GM18508 (cell line): Measurements from ENCODE around the gene IL1RN.

Source experiments
- ATAC-seq: cut with Tn5 transposase; IDR thresholded peaks from one replicate; pipeline ENCODE4 v1.9.1; 2021; ENCODE audit warnings: moderate number of reproducible peaks; ENCODE audit not compliant: insufficient read depth, unreplicated experiment

IL1RN gene

GRCh38 chr2:113169586-113169985 is 42.2 kb downstream of the IL1RN start:
- ATAC-seq, result no peak

DNA sequence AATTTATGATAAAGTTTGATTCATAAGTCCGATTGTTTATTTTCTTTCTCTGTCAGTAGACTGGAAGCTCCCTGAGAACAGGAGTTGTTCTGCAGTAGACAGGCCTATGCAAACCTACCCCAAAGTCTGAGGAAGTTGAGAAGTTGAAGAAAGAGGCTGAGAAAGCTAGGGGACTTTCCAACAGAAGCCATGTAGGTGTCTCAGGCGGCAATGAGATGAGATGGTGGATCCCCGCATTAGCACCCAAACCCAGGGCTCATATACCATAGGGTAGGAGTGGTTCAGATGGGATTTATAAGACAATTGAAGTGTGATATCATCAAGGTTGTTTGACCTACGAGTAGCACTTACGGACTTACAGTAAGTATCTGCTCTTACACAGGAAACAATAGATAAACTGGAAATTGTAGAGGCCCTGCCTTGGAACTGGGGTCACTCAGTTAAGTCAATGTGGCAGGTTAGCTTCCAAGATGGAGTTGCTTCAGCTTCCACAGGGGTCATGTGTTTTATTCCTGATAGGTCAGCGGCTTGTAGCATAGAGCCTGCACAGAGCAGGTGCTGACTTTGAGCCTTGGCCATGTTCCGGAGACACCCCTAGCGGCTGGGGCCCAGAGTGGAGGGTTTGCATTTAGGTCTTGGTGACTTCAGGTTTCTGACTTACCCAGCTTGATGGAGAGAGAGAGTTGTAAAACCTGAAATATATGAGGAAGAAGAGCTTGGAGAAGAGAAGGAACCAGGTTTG is 44.1 kb downstream of the IL1RN start:
- no peak for ATAC-seq

DNA sequence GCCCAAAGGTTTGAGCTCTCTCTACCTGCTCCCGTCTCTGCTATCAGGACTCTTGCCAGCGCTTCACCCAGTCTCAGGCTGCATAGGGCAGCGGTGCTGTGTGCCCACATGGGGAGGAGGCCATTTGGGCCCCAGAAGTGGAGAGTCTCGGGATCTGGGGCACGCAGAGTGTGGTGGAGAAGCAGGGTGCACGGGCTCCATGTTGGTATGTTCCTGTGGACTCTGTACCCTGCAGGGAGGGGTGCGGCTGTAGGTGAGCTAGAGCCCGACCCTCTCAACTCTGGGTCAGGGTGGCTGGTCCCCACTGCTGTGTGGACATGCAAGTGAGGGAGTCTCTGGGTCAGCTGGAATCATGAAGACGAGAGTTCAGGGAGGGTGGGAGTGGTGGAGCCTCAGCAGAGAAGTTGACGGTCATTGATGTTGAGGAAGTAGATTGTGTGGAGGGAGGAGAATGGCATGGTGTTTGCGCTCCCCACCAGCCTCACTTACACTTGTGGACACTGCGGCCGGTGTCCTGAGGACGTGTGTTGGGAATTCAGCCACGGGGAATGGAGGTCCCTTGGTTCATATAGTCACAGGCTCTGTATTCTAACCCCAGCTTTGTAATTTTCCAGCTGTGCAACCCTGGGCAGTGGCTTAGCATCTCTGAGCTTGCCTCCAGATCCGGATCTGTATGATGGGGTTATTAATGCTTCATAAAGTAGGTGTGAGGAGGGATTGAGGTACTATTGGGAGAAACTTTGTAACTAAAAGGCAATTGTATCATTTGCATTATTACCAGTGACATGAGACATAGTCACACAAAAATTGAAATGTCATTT is 45.5 kb downstream of the IL1RN start:
- no peak for ATAC-seq

DNA sequence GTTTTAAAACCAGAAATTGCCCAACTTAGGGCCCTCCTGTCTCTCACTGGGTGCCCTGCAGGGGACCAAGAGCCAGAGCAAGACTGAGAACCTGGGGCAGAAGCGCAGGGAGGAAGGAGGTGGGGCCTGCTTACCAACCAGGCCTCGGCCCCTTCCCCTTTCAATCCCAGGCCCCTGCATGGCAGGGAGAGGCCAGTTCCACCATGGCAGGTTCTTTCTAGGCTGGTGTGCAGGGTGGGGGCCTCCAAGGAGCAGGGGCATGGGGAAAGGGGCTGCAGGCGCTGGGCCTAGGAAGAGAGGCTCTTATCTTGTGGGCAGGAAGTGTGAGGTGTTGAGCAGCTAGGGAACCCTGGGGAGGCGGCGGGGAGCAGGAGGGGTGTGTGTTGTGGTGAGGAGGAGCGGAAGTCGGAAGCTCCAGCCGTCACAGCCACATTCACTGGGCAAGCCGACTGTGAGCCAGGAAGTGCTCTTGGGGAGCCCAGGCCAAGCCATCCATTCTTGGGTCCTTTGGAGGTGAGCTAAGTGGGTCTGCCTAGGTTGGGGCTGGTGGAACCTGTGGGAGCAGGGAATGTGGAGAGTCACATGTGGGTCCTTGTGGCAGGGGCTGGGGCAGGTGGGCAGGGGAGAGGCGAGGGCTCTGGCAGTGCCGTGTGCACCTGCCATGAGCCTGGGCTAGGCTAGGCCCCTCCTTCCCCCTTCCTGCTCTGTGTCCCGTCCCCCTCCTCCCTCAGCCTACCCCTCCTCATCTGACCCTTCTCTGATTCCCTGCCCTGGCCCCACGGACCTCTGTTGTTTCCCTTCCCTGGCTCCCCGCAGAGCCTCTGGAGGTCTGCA is 46.4 kb downstream of the IL1RN start, which contains the start of gene PSD4:
Gene PSD4 (plus strand): TSS at position 430 of the 834 bp plus-strand sequence. CDS start 8,486 bp downstream, outside the sequence.
- ATAC-seq, result peak; percentile 70

GRCh38 chr2:113174376-113174750 is 47.0 kb downstream of the IL1RN start:
- no peak for ATAC-seq

DNA sequence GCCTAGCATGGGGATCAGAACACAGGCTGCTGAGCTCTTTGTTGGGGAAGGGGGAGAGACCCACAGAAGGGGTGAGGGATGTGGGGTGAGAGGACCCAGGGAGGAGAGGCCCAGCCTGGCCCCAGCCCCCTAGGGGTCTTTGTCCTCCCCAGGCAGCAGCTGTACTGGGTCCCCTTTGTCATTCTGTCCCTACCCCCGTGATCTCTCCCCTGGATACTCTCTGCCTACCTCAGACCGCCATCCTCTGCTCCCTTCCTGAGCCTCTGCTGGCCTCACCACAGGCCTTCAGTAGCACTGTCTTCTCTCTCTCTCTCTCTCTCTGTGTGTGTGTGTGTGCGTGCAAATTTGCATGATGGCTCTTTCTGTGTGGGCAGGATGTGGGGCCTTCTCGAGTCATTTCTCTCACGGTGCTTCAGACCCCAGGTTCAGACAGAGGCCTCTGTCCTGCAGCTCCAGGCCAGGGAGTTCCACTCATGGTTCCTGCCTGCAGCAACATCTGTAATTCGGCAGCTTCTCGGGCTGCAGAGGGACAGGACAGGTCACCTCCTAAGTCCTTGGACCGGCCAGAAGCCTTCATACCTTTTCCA is 47.7 kb downstream of the IL1RN start:
- no peak for ATAC-seq

GRCh38 chr2:113175736-113176695 is 48.6 kb downstream of the IL1RN start:
- no peak for ATAC-seq

- no peak for ATAC-seq
Observed at GRCh38 chr2:113176696-113177355, 49.4 kb downstream of the IL1RN start.

DNA sequence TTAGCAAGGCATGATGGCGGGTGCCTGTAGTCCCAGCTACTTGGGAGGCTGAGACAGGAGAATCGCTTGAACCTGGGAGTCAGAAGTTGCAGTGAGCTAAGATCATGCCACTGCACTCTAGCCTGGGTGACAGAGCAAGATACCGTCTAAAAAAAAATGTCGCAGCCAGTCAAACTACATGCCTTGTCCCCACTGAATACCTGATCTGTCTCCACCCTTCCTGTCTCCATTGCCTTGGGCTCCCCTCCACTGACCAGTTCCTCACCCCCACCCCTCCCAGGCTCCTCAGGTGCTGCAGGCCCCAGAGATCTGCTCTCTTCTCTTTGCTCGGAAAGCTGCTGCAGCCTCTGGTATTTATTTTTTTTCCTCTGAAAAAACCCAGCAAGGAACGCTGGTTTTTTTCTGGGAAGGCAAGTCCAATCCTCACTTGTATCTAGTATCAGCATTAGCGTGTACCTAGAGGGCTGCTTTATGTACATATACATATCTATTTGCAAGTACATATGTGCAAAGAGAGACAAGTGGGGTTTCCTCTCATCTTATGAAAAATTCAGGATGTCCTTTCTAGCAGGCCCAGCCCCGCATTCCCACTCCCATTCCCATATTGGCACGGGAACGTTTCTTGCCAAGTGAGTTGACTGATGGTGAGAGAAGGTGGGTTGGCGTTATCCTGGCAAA is 50.8 kb downstream of the IL1RN start:
- no peak for ATAC-seq

GRCh38 chr2:113178891-113179290 is 51.5 kb downstream of the IL1RN start:
- no peak for ATAC-seq

DNA sequence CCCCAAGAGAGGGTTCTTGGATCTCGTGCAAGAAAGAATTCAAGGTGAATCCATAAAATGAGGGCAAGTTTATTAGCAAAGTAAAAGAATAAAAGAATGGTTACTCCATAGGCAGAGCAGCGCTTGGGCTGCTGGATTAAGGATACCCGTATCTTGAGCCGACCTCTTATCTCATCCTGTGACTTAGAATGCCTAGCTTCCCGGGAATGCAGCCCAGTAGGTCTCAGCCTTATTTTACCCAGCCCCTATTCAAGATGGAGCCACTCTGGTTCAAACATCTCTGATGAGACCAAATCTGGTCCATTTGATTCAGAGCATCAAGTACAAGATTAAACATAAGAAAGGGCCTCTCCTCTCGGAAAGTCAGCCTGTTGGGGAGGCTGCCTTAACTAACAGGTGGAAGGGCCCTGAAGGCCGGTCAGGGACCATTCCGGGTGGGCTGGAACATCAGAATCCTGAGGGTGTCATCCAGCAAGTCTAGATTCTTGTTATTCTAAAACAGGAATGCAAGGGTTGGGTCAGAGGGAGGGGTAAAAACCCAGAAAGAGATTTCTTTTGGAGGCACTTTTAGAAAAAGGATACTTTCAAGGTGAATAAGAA is 52.1 kb downstream of the IL1RN start:
- ATAC-seq, result no peak

DNA sequence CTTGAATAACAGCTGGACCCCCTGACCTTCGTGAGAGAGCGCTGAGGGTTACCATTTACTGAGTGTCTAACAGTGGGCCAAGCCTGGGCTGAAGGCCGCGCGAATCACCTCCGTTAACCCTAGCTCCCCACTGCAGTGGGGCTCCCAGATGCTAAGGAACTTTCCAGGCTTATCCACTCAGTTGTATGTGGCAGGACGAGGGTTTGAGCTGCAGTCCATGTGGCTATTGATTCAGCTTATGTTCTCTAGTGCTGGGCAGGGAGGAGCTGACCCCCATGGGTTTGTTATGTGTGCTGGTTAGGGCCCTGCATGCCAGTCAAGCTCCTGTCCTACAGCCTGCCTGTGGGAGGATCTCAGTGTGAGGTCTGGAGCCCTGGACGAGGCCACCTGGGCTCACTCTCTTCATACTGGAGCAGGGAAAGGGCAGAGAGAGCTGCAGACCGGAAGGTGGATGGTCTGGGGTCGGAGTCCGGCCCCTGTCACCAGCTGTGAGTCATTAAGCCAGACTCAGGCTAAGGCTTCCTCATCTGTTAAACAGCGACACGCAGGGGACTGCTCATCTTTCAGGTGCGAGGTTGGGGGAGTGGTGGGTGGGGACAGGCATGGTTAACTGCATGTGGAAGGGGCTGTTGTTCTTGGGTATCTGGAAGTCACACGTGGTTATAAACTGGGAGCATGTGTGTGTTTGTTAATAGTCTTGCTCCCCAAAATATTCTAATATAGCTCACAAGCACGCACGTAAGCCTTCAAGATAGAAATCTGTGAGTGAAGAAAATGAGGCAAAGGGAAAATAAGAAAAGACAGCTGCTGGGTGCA is 52.9 kb downstream of the IL1RN start:
- ATAC-seq, result no peak

DNA sequence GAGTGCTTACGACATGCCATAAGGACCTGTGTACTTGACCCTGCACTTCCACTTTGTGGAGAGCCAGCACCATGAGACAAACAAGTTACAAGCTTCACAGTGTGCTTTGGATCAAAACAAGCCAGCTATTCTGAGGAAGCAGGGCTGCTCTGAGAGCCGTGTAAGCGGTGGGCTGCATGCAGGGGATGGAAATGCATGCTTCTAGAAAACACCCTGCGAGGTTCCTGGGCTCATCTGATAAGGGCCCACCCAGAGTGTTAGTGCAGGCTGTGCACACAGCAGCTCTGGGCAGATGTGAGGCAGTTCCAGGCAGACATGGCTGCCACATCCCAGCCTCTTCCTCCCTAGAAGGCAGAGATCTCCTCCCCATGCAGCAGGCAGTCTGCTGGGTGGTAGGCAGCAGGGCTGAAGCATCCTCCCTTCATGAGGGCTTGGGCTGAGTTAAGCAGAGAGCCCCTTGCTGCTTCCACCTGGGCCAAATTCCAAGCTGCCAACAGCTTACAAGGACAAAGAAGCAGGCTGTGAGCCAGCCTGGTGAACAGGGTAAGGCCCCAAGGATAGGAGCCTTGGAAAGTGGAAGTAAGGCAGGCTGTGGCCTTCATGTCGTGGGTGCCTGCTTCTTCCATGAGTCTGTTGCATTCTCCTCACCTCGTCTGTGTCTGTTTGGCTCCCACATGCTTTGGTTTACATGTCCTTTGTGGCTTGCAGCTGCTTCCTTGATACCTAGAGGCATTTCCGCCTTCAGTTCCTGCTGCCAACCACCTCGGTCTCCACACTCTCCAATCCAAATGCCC is 54.1 kb downstream of the IL1RN start:
- no peak for ATAC-seq

- no peak for ATAC-seq
Observed at GRCh38 chr2:113182471-113183260, 55.3 kb downstream of the IL1RN start.

DNA sequence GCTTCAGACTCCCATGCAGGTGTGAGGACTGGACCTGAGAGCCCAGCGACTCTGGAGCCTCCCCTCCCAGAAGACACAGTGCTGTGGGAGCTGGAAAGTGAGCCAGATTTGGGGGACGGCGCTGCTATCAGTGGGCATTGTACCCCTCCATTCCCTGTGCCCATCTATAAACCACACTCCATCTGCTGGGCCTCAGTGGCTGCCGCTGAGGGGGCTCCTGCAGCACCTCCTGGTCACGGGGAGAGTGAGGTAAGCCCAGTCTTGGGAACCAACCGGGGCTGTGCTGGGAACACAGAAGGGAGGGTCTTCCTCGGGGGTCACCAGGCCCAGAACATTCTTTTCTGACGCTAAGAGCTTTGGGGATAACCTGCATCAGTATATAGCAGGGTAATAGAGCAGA is 55.9 kb downstream of the IL1RN start:
- no peak for ATAC-seq
